Measurements from ENCODE around the gene MRPS34. TPM values are rescaled to one million over a fixed set of nuclear protein-coding genes. Genes with fewer than 3 reads are reported as not detected.

Gene MRPS34
- 135 and 141 TPM in 2 replicates for total RNA-seq
- long read RNA-seq, transcript MRPS34-202 (3 exons, 1,024 nt) = major isoform, 18 of 21 reads
- long read RNA-seq, partial matches to known transcripts = 0 of 21 reads
- long read RNA-seq, other reads (novel, unspliced or antisense) = 2 of 21 reads

DNA sequence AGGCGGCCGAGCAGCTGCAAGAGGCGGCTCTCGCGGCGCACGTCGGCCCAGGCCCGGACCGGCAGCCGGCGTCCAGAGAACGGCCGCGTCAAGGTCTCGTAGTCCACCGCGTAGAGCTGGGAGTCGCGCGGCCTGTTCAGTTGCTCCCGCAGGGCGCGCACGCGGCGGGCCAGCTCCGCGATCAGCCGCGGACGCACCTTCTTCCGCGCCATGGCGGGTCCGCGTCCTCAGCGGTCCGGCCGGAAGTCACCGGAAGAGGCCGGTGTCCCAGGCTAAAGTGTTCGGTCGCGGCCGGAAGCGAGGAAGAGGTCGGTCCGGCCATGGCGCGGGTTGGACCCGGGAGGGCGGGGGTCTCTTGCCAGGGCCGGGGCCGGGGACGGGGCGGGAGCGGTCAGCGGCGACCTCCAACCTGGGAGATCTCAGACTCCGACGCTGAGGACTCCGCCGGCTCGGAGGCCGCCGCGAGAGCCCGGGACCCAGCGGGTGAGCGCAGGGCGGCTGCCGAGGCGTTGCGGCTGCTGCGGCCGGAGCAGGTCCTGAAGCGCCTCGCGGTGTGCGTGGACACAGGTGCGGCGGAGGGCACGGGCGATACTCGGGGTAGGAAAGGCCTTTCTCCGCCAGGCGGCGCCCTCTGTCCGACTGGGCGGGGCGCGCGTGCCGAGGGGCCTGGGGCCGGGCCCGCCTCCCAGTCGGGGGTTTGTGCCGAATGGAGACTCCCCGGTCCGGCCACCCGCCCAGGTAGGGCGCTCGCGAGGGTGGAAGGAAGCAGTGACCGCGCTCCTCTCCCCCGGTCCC lies at the start of gene MRPS34:
Gene MRPS34 (minus strand): TSS at position 227 of the 795 bp plus-strand sequence. CDS start 15 bp downstream, at position 212.
- H3K9me3 Mint-ChIP-seq = no peaks in the 10 kb centered on the region
- H3K27ac Mint-ChIP-seq (ENCODE audit: unreplicated experiment) = peak within 1 kb of the TSS; percentile 98
- DNase-seq (ENCODE audit: low read depth, low spot score) = peak; percentile 84
- H3K4me3 Mint-ChIP-seq = peak within 1 kb of the TSS; percentile 99
- H3K36me3 Mint-ChIP-seq (ENCODE audit: low read depth) = peaks cover 6% of the 10 kb centered on the region
- peaks cover 6% of the 10 kb centered on the region for H3K27me3 Mint-ChIP-seq (ENCODE audit: low read depth)
- TF ChIP-seq, protein P1, sequence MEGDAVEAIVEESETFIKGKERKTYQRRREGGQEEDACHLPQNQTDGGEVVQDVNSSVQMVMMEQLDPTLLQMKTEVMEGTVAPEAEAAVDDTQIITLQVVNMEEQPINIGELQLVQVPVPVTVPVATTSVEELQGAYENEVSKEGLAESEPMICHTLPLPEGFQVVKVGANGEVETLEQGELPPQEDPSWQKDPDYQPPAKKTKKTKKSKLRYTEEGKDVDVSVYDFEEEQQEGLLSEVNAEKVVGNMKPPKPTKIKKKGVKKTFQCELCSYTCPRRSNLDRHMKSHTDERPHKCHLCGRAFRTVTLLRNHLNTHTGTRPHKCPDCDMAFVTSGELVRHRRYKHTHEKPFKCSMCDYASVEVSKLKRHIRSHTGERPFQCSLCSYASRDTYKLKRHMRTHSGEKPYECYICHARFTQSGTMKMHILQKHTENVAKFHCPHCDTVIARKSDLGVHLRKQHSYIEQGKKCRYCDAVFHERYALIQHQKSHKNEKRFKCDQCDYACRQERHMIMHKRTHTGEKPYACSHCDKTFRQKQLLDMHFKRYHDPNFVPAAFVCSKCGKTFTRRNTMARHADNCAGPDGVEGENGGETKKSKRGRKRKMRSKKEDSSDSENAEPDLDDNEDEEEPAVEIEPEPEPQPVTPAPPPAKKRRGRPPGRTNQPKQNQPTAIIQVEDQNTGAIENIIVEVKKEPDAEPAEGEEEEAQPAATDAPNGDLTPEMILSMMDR (conservative IDR thresholded peaks at IDR 0.05) = peak; percentile 92
- H3K4me1 Mint-ChIP-seq = peaks cover 8% of the 10 kb centered on the region

DNA sequence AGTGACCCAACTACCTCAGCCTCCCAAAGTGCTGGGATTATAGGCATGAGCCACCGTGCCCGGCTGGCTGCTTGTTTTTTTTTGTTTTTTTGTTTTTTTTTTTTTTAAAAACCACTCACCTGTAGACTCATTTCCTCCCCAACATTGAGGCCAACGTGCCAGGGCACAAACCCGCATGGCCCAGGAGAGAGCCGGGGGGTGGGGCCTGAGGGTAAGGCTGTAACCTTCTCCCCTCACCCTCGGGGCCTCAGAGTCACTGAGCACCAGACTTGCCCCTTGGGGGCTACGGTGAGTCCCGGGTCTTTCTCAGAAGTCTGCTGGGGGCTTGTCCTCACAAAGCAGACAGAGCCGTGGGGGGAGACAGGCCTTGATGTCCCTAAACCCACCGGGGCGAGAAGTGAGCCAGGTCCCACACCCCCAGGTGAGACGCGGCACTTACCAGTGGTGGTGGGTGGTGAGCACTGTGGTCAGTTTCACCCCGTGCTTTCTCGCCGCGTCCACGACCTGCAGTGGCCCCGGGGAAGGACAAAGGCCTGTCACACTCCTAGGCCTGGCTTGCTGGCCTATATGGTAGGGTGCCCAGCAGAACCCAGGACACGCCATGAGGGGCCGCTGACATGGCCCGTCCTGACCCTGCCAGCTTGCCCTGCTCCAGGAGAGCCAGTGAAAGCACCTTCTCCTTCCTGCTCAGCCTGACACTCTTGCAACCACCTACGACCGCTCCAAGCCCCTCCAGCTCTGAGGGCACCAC lies 49.1 kb upstream of the MRPS34 start:
- H3K27me3 Mint-ChIP-seq (ENCODE audit: low read depth) = no peaks in the 10 kb centered on the region
- no peaks in the 10 kb centered on the region for H3K36me3 Mint-ChIP-seq (ENCODE audit: low read depth)
- no peak for DNase-seq (ENCODE audit: low read depth, low spot score)
- H3K27ac Mint-ChIP-seq (ENCODE audit: unreplicated experiment) = no peak overlapping the region
- H3K9me3 Mint-ChIP-seq = no peaks in the 10 kb centered on the region
- TF ChIP-seq, protein P1 (conservative IDR thresholded peaks at IDR 0.05) = no peak
- no peak overlapping the region for H3K4me3 Mint-ChIP-seq
- peaks cover 15% of the 10 kb centered on the region for H3K4me1 Mint-ChIP-seq

DNA sequence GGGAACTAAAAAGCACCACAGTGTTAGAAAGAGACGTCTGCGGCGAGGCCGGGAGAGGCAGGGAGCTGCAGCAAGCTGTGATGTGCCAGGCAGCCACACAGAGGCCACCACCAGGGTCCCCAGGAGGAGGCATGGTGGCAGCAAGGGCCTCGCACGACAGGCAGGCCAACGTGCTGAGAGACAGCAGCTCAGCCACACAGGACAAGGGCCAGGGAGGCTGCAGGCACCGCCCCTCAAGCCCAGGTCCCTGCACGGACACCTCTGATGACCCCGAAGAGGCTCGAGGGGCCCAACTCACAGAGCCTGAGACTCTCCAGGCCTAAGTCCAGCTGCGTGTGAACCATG lies 48.0 kb upstream of the MRPS34 start:
- TF ChIP-seq, protein P1 (conservative IDR thresholded peaks at IDR 0.05) = no peak
- Mint-ChIP-seq H3K27ac (ENCODE audit: unreplicated experiment) (no peak overlapping the region), H3K9me3 (no peaks in the 10 kb centered on the region), H3K27me3 (ENCODE audit: low read depth) (no peaks in the 10 kb centered on the region), H3K36me3 (ENCODE audit: low read depth) (no peaks in the 10 kb centered on the region), H3K4me1 (peaks cover 13% of the 10 kb centered on the region), H3K4me3 (no peak overlapping the region)
- no peak for DNase-seq (ENCODE audit: low read depth, low spot score)

DNA sequence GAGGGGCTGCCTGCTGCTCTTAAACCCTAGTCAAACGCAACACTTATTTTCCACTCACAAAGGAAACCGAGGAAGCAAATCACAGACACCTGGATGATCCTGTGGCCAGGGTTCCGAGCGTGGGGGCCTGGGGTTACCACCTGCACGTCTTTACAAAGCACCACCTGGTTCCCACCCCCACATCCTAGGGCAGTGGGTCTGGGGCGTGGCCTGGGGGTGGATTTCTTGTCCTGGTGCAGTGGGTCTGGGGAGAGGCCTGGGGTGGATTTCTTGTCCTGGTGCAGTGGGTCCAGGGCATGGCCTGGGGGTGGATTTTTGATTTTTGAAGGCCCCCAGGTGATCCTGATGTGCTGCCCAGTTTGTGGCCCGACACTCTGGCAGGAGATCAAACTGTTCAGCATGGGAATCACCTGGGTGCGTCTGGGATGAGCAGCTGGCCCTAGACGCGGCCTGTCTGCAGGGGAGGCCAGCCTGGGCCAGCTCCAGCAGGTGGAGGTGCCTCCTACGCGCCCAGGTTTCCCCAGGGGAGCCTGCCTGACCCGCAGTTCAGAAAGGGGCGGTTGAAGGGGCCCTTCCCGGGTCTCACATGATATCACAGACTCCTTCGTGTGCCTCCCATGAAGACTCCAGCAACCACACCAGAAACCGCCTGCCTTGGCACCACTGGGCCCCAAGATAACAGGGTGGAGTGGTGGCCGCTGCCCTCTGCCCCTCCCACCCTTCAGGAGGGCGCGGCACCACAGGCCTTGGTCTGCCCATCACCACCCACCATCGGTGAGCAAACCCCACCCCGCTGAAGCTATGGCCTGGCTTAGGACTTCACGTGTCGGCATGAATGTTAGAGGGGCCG lies 47.4 kb upstream of the MRPS34 start:
- H3K4me1 Mint-ChIP-seq = peaks cover 10% of the 10 kb centered on the region
- H3K36me3 Mint-ChIP-seq (ENCODE audit: low read depth) = no peaks in the 10 kb centered on the region
- H3K27ac Mint-ChIP-seq (ENCODE audit: unreplicated experiment) = no peak overlapping the region
- H3K4me3 Mint-ChIP-seq = no peak overlapping the region
- no peak for DNase-seq (ENCODE audit: low read depth, low spot score)
- TF ChIP-seq, protein P1 (conservative IDR thresholded peaks at IDR 0.05) = no peak
- H3K27me3 Mint-ChIP-seq (ENCODE audit: low read depth) = no peaks in the 10 kb centered on the region
- H3K9me3 Mint-ChIP-seq = no peaks in the 10 kb centered on the region

DNA sequence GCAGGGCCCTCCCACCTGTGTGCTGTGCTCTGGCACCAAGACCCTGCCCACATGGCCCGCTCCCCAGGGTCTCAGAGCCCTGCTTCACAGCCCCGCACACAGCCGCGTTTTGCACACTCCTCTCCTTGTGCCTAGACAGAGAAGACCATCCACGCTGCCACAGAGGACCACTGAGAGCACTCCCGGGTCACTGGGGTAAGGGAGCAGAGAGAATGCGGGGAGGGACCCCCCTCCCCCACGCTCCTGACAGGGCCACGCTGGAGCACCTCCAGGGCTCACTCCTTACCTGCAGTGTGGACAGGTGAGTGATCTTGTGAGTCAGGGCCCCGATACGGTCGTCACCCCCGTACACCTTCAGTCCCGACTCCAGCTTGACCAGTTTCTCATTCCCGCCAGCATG lies 46.7 kb upstream of the MRPS34 start:
- Mint-ChIP-seq H3K4me1 (peaks cover 8% of the 10 kb centered on the region), H3K27me3 (ENCODE audit: low read depth) (no peaks in the 10 kb centered on the region), H3K27ac (ENCODE audit: unreplicated experiment) (peak overlapping the region; percentile 19), H3K9me3 (no peaks in the 10 kb centered on the region), H3K4me3 (peak overlapping the region; percentile 41), H3K36me3 (ENCODE audit: low read depth) (no peaks in the 10 kb centered on the region)
- no peak for DNase-seq (ENCODE audit: low read depth, low spot score)
- TF ChIP-seq, protein P1 (conservative IDR thresholded peaks at IDR 0.05) = no peak

Data from neural crest cell (in vitro differentiated cells).